Activated naive CD4-positive, alpha-beta T cell treated with anti-CD3 and anti-CD28 coated beads, Interleukin-2, amount 50 U/mL, for 16 hours (primary cell): ENCODE measurements around the gene VILL.

Experiments
- DNase-seq: peaks from one replicate; pipeline ENCODE4 v3.0.0-alpha.2; 2020

VILL gene

DNA sequence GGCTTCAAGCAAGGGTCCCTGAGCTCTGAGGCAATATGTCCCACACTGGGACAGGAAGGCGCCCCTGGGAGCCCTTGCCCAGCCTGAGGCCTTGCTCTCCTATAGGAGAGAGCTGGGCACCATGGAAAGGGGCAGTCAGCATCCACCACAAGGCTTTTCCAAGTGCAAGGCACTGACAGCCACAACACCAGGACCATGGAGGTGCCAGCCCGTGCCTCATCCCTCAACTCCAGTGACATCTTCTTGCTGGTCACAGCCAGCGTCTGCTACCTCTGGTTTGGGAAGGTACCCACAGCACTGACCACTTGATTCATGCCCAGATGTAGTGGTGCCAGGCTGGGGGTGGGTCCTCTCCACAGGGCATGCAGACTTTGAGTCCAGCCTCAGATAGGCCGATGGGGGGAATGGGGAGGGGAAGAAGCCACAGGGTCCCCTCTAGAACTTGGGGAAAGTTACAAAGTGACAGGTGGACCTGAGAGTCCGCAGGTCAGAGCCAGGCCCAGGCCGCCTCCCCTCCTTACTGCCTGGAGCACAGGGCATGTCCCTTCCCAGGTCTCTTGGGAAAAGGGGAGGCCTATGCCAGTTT, 11.8 kb downstream of the VILL start:
- peak; percentile 6 for DNase-seq

DNA sequence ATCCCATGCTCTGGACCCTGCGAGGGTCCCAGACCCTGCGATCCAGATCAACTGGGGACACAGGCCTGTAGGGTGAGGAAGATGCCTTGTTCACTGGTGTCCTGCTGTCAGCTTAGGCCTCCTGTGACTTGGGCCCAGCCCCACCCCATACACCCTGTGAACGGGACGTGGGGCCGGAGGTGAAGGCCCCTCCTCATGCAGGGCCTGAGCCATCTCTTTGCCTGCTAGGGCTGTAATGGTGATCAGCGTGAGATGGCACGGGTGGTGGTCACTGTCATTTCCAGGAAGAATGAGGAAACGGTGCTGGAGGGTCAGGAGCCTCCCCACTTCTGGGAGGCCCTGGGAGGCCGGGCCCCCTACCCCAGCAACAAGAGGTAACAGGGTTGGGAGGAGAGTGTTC, 12.4 kb downstream of the VILL start:
- no peak for DNase-seq

DNA sequence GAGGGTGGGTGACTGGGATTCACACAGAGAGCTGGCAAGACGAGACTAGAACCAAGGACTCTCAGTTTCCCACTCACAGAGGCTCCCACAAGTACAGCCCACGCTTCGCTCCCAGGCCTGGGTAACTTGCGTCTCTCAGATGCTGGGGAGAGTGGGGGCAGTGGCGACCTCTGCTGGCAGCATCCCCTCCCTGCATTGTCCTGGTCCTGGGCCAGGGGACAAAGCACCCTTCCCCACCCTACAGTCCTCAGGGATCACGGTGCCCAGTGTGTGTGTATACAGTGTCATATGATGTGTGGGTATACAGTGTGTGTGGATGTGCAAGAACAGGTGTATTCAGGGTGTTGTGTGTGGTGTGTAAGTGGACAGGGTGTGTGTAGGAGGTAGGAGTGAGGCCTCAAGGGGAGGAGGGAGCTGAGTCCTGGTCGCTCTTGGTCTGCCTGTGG, 12.8 kb downstream of the VILL start:
- DNase-seq = peak; percentile 64

DNA sequence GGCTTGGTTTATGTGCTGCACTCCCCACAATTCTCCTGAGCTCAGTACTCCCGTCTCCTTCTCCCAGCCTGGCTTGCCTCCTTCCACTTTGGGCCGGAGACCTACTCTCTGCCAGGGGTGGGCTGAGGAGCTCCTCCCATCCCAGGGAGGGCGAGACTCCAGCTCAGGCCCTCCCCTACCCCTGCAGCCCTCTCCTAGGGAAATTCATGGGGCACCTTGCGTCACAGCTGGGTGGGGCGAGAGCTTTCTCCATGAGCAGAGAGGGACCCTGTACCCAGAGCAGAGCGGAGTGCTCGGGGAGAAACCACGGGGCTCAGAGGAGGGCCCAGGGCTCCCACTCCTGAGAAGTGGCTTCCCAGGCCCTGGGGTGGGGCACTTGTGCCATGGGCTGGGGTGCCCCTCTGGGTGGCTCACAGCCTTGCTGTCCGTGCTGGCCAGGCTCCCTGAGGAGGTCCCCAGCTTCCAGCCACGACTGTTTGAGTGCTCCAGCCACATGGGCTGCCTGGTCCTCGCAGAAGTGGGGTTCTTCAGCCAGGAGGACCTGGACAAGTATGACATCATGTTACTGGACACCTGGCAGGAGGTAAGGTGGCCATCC, 13.3 kb downstream of the VILL start:
- DNase-seq = no peak

DNA sequence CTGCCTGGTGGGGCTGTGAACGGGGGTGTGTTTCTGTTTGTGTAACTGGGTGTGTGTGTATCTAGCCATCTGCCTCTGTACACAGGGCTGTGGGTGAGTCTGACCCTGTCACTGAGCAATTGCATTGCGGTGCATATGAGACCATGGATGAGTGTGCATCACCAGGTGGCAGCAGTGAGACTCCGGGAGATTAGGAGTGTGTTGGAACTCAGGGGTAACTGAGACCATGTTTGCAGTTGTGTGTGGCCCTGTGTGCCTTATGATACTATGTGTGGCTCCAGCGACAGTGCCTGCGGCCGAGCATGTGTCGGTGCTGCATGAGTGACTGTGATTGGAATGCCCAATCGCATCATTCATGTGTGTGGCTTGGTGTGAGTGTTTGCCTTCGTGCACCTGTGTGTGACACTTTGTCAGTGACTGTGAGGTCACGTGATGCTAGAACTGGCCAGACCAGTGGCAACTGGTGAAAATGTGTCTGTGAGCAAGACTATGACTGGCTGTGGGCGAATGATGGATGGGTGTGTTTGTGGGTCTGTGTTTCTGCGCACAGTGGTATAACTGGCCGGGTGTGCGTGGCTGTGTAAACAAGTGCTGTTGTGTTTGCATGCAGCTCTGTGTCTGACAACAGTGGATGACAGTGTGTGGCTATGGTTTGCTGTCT, 14.0 kb downstream of the VILL start:
- peak; percentile 52 for DNase-seq

DNA sequence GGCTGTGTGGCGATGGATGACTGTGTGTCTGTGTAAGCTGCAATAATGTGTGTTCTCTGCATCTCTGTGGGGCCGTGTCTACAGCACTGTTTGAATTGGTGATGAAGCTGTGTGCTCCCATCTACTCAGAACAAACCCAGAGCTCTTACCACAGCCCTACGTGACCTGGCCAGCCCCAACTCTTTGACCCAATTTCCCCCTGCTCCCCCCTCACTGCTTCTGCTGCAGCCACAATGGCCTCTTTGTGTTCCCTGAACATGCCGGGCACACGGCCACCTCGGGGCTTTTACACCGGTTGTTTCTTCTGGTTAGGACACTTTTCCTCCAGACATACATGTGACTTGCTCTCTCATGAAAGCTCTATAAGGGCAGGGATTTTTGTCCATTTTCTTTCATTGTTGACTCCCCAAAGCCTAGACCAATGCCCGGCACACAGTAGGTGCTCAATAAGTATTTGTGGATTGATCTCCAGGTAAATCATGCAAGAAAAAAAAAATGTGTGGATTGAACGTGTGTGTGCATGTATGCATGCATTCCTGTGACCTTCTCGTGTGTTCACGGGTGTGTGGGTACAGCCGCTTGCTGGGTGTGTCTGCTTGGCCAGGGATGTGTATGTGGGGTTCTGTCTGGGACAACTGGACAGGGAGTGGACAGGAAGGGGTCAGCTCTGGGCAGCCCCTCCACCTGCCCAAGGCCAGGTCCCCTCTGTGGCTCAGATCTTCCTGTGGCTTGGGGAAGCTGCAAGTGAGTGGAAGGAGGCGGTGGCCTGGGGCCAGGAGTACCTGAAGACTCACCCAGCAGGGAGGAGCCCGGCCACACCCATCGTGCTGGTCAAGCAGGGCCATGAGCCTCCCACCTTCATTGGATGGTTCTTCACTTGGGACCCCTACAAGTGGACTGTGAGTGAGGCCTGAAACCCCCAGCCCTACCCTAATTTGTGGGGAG, 14.8 kb downstream of the VILL start:
- DNase-seq = no peak

DNA sequence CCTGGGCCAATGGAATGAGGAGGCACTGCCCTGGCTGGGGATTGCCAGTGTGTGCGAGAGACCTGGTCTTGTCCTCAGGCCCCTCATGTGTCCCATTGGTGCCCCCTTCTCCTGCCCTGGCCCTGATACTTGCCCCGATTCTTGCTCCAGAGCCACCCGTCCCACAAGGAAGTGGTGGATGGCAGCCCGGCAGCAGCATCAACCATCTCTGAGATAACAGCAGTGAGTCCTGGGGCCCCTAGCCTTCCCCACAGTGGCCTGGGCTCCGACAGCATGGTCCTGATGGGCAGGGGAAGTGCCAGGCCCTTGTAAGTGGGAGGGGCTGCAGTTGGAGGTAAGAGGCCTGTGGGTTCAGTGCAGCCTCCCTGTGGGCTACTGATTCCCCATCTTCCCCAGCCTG, 15.4 kb downstream of the VILL start:
- DNase-seq = no peak

DNA sequence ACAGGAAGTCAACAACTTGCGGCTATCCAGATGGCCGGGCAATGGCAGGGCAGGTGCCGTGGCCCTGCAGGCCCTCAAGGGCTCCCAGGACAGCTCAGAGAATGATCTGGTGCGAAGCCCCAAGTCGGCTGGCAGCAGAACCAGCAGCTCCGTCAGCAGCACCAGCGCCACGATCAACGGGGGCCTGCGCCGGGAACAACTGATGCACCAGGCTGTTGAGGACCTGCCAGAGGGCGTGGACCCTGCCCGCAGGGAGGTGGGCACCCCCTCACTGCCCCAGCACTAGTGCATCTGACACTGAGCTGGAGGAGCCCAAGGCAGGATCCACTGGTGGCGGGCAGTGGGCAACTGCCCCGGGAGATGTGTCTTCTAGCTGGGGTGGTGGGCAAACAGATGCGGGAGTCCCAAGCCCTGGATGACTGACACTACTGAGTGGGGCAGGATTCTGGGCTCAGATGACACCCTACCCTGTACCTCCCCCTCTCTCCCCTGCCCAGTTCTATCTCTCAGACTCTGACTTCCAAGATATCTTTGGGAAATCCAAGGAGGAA, 15.9 kb downstream of the VILL start:
- no peak for DNase-seq

DNA sequence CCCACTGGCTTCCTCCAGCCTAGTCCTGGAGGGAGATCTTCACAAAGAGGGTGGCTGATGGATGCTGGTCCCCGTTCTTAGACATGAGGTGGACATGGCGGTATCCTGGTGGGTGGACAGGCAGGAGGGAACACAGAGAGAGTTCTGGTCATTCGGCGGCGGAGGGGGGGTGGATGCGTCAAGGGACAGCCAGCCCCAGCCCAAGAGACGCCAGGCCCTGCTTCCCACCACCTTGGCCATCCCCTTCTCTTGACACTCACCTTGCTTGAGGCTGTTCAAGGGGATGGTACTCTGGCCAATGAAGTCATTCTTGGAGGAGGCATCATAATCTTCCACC, 17.1 kb downstream of the VILL start:
- DNase-seq = no peak

DNA sequence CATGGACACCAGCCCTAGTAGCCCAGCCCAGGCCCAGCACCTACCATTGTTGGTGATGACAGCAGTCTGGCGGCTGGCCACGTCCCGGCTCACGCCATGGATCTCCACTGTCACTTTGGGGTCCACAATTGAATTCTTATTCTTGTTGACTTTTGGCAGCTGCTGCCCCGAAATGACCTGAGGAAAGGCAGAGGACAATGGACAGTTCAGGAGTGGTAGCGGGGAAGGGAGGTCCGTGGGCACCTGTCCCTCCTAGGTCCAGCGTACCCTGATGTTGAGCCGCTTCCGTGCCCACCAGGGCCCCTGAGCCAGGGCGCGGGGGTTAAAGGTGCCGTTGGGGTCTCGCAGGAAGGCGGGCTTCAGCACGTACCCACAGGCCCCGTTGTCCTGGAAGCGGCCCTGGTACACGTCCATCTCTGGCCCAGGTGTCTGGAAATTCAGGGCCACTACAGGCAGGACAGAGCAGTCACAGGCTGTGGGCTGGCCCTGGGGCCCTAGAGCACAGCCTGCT, 17.7 kb downstream of the VILL start:
- no peak for DNase-seq

DNA sequence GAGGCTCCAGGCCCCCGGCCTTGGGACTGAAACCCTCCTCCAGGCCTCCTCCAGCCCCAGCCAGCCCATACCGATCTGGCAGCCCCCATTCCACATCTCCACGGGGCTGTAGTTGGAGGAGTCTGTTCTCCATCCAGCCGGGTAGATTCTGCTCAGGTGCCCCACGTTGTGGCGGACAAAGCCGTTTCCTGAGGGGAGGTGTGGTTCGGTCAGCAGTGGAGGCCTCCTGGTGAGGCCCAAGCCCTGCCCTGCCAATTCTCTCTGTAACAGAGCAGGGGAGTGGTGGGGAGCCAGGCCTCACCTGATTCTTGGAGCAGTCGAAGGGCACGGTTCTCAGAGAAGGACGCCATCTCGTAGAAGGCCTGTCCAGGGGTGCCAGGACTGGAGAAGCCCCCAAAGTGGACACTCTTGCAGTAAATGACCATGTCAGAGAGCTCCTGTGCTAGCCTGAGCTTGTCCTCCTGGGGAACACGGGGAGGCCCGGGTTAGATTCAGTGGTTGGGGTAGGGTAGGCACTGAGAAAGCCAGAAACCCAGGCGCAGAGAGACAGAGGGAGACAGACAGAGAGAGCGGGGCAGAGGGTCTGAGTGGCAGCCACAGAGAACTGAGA, 18.5 kb downstream of the VILL start:
- DNase-seq = no peak

DNA sequence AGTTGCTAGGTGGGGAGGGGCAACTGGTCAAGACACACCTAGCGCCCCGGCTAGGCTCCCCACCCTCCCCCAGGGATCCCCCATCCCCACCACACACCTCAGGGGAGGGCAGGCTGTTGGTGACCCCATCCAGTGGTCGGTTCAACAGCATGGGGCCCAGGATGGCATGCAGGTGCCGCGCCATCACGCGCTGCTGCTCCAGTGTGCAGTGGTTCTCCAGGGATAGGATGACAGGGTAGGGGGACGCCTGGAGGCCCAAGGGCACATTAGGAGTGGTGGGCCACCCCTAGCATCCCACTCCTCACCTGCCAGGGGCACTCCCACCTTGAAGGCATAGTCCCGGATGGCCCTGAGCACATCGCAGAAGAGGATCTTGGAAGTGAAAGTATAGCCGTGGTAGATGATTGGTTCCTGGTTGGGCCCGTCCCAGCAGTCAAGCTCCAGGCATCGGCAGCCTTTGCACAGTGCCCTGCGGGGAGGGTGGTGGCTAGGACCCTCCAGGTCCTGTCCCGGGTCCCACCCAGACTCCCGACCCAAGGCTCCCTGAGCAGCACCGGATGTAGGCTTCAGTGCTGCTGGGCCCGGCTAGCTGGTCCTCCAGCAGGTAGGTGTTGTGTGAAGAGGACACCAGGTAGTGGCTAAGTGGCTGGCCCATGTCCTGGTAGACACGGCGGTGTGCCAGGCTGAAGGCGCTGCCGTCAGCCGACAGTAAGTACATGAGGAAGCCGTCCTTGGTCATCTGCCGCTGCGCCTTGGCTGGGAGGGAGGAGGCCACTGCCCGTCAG, 19.4 kb downstream of the VILL start:
- DNase-seq = no peak

DNA sequence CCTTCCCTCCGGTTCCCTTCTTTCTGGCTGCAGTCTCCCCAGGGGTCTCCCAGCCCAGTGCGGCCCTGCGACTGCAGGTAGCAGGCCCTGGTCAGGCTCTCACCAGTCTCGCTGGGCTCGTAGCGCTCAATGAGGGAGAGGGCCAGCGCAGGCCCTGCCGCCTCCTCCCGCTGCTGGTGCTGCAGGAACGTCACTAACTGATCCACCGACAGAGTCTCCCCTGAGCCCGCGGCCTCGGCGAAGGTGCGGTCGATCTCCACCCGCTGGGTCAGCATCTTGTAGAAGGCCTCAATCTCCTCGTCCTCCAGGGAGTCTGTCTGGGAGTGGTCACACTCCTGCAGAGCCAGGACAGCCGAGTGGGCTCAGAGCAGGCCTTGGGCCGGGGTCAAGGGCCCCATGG, 20.5 kb downstream of the VILL start:
- no peak for DNase-seq

DNA sequence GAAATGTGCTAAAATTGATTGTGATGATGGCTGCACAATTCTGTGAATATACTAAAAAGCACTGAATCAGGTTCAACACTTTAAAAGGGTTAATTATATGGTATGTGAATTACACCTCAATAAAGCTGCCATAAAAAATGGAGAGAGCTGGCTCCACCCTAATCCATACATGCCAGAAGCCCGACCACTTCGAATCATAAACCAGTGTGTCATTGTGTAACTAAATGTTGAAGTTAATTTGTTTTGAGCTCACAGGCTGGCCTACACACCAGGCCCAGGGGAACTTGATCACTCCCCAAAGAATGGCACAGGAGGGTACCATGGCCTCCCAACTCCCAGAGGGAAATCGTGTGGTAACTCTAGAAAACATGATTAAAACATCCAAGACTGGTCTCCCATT, 24.9 kb downstream of the VILL start:
- no peak for DNase-seq

DNA sequence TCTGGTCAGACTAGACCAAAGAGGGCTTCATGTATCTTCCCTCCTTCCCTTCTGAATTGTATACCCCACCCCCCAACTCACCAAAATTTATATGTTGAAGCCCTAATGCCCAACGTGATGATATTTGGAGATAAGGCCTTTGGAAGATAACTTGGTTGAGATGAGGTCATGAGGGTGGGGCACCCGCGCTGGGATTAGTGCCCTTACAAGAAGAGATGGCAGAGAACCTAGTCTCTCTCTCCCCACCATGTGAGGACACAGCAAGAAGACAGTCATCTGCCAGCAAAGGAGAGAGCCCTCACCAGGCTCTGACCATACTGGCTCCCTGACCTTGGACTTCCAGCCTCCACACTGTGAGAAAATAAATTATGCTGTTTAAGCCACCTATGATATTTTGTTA, 25.4 kb downstream of the VILL start:
- DNase-seq = no peak

DNA sequence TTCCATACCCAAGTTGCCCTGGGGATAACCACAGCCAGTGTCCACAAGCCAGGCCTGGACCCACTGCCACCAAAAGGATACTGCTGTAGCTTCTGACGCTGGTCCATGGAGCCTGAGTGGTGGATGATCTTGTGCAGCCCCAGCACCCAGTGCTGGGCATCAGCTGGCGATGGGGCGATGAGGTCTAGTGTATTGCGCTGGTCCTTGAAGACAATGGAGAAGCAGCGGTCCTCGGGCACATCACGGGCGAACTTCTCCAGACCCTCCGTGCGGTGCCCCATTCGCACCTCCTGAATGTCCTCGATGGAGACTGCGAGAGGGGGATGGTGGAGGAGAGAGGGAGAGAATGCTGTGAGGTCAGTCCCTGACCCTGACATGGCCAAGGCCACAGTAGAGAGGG, 25.8 kb downstream of the VILL start:
- no peak for DNase-seq

DNA sequence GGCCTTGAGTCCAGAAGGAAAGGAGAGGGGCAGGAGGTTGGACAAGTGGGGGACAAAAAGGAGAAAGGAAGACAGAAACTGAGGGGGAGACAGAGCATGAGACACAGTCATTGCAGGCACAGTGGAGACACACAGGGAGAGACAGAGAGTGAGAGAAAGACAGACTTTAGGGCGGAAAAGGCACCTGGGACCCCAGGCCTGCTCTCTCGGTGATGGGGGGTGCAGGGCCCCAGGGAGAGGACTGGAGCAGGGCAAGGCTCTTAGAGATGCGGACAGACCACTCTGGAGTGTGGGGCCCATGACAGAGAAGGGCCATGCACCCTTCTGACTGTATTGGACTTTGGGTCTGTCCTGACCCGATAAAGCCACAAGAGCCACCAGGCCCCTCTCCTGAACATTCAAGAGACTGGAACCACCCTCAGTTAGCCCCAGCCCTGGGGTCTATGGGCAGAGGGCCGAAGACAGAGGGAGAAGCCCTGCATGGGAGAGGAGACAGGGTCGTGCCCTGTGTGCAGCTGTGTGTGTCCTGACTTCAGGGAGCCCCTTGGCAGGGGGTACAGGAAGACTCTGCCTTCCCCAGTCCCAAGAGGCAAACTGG, 26.4 kb downstream of the VILL start:
- no peak for DNase-seq

DNA sequence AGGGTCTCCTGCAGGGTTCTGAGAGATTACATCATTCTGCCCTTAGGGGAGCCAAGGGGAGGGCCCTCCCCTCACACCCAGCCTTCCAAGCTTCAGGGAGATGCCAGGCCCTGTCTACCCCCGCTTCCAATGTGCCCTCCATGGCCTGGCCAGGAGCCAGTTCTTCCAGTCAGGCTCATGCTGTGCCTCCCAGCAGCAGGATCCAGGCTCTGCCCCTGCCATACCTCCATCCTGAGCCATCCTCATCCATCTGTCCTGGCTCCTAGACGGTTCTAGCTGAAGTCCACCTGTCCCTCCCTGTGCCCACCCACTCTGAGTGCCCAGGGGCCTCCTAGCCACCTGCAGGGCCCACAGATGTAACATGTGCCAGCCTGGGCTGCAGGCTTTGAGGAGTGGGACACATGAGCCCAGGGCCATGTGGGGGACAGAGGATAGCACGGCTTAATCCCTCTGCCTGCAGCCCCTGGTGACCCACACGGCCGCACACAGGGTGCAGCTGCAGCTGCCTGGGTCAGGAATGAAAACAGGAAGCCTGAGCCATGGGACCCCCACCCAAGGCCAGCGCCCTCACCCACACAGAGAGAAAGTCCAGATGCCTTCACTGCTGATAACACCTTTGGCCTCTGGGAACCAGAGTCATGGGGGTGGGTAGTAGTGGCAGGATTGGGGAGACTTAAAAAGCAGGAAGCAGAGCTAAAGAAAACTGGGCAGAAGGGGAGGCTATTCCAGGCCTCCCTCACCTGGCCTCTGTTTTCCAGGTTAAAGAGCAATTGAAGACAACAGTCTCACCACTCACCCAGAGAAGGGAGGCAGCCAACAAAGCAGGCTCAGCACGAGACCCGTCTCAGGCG, 27.1 kb downstream of the VILL start:
- DNase-seq = no peak

DNA sequence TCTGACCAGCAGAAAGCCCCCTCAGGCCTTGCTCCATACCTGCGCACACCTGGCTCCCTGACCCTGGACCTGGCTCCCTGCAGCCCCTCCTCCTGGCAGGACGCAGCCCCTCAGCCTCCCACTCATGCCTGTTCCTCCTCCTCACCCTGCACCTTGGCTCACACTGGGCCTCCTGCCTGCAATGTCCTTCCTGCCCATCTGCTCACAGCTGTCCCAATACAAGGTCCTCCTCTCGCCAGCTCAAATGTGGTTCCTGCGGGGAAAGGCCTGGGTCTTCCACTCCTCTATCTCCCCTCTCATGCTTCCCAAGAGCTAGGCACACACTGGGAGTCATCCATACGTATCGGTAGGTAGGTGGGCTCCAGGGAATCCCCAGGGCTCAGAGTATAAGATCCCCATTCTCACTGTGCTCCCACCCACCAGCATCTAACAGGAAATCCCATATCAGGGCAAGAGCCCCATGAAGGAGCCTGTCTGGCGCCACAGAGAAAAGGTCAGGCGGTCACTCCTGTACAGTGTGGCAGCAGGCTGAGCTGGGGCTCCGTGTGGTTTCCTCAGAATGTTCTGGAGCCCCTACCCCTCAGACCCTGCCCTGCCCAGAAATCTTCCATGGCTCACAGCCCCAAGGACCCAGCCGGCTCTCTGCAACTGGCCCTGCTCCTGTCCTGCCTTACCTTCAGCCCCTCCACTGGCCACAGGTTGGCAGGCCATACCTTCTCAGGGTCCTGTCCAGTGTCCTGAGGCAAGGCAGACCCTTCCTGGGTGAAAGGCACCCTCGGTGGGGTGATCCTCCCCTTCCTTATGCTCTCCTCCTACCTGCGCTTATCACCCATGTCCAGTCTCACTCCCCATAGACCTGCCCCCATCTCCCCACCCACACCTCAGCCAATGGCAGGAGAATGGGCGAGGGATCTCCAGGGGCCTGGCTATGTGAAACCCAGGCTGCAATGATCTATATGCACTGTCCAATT, 28.0 kb downstream of the VILL start:
- DNase-seq = no peak
